Peyer's patch (tissue), 4 donors: ENCODE results near the gene FEV.

Experiments used
- POLR2A ChIP-seq, 2 donors: fragments of 450-650 bp; IDR thresholded peaks; one replicate each; pipeline ENCODE4 v1.5.1; 2017; ENCODE audit warnings: antibody characterized with exemption in 2 of 2, mild to moderate bottlenecking in 2 of 2, moderate library complexity in 2 of 2
- TF ChIP-seq, protein P1 (sequence below), 6 experiments: fragments of 450-650 bp in 4 of 6; fragments of 200-600 bp in 2 of 6; sonication (generic) in 1 of 6; IDR thresholded peaks; one replicate each; pipeline ENCODE4 v1.5.1; 2017 to 2019; ENCODE audit warnings: antibody characterized with exemption in 6 of 6, mild to moderate bottlenecking in 3 of 6, moderate library complexity in 1 of 6

- TF ChIP-seq POLR2A (IDR thresholded peaks at IDR 0.05) = no peak
- TF ChIP-seq, protein P1, sequence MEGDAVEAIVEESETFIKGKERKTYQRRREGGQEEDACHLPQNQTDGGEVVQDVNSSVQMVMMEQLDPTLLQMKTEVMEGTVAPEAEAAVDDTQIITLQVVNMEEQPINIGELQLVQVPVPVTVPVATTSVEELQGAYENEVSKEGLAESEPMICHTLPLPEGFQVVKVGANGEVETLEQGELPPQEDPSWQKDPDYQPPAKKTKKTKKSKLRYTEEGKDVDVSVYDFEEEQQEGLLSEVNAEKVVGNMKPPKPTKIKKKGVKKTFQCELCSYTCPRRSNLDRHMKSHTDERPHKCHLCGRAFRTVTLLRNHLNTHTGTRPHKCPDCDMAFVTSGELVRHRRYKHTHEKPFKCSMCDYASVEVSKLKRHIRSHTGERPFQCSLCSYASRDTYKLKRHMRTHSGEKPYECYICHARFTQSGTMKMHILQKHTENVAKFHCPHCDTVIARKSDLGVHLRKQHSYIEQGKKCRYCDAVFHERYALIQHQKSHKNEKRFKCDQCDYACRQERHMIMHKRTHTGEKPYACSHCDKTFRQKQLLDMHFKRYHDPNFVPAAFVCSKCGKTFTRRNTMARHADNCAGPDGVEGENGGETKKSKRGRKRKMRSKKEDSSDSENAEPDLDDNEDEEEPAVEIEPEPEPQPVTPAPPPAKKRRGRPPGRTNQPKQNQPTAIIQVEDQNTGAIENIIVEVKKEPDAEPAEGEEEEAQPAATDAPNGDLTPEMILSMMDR (IDR thresholded peaks at IDR 0.05) = no peak
Measured at GRCh38 chr2:219000569-219000960, 15.6 kb upstream of the FEV start.
